Measurements from ENCODE around the gene VANGL1. TPM values are rescaled to one million over a fixed set of nuclear protein-coding genes. Genes with fewer than 3 reads are reported as not detected.

Gene VANGL1
- total and polyA plus RNA-seq, 3 experiments from 2014 or later = 3.0 to 3.3 (median 3.2) TPM

Other genes with a start within 250 kb of the VANGL1 start
- not detected for gene CASQ2, start 126.7 kb downstream of the VANGL1 start, total RNA-seq
- gene CASQ2, start 126.7 kb downstream of the VANGL1 start, polyA plus RNA-seq = not detected
- gene NHLH2, start 199.2 kb downstream of the VANGL1 start, total RNA-seq = not detected
- not detected for gene NHLH2, start 199.2 kb downstream of the VANGL1 start, polyA plus RNA-seq